Ecto neural progenitor cell (in vitro differentiated cells): Measurements from ENCODE around the gene NEXN.
"Not testable (repeated sequence)": the region's sequence is repeated elsewhere in the genome, so short reads cannot be mapped to it uniquely, and the experiment has no call there.

ENCODE experiments used
- DNase-seq: peaks from one replicate; pipeline ENCODE4 v3.0.0-alpha.2; 2018; ENCODE audit warnings: low spot score

The NEXN gene

DNA sequence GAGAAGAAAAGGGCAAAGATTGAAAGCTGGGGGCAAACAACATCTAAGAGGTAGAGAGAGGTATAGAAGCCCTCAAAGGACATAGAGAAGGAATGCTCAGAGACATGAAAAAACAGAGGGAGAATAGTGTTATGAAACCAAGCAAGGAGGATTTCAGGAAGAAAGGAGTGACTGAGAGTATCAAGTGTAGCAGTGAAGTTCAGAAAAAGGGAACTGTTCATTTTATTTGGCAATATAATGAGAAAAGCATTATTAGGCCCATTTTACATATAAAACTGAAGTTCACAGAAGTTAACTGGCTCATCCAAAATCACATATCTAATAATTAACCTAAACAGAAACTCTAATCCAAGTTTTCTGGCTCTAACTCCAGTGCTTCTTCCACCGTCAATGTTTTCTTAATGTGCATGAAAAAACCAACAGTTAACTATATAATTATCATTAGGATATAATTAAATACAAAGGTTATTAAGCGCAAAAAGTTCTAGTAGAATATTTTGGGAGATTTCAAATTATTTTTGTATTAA is 17.7 kb downstream of the NEXN start:
- DNase-seq, result no peak

DNA sequence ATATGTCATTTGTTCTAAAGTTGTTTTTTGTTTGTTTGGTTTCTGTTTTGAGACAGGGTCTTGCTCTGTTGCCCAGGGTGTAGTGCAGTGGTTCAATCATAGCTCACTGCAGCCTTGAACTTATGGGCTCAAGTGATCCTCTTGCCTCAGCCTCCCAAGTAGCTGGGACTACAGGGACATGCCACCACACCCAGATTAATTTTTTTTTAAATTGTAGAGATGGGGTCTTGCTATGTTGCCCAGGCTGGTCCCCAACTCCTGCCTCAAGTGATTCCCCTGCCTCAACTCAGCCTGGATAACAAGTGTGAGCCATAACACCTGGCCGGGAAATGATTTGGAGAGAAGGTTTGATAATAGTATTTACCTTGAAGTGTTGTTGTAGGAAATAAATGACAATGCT is 18.2 kb downstream of the NEXN start:
- no peak for DNase-seq

DNA sequence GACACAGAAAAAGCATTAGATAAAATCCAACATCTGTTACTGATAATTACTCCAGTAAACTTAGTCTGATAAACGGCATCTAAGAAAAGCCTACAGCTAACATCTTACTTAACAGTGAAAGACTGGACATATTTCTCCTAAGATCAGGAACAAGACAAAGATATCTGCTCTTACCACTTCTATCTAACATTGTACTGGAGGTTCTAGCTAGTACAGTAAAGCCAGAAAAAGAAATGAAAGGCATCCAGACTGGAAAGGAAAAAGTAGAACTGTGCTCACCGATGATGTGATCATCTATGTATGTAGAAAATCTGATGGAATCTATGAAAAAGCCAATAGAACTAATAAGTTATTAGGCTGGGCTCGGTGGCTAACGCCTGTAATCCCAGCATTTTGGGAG is 21.7 kb downstream of the NEXN start:
- no peak for DNase-seq

DNA sequence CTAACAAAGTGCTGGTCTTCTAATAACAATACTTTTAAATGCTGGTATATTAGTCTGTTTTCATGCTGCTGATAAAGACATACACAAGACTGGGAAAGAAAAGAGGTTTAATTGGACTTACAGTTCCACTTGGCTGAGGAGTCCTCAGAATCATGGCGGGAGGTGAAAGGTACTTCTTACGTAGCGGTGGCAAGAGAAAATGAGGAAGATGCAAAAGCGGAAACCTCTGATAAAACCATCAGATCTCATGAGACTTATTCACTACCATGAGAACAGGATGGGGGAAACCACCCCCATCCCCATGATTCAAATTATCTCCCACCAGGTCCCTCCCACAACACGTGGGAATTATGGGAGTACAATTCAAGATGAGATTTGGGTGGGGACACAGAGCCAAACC is 30.5 kb downstream of the NEXN start:
- DNase-seq, result not testable (repeated sequence)

DNA sequence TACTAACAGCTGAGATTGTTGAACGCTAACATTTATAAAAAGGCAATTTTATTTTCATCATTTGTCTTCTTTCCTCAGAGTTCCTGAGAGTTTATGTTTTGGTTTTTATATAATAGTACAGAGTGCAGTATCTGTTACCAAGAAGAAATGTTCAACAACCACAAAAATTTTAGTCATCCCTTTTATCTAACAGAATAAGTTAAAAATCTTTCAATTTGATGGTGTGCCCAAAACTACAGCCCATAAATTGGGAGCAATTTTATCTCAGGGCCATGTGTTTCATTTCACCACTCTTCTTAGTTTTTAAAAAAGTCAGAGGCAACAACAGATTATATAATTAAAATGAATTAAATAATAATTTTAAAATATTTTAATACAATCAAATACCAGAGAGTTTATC is 37.1 kb downstream of the NEXN start:
- DNase-seq, result no peak

DNA sequence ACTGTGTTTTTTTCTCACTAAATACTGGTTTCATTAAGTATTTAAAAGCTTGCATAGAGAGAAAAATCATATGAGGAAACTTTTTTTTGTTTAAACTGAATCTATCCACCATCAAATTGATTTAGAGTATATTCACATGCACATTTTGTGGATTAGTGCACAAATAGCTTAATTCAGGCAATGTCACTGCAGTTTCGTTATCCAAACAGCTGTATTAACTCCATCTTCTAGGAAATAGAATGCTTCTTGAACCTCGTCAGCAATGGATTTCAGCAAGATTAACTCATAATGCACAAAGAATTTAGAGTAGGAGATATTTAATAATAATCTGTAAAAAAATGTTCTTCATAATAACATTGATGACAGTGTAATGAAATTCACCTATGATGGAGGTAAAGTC is 37.5 kb downstream of the NEXN start:
- DNase-seq, result no peak

DNA sequence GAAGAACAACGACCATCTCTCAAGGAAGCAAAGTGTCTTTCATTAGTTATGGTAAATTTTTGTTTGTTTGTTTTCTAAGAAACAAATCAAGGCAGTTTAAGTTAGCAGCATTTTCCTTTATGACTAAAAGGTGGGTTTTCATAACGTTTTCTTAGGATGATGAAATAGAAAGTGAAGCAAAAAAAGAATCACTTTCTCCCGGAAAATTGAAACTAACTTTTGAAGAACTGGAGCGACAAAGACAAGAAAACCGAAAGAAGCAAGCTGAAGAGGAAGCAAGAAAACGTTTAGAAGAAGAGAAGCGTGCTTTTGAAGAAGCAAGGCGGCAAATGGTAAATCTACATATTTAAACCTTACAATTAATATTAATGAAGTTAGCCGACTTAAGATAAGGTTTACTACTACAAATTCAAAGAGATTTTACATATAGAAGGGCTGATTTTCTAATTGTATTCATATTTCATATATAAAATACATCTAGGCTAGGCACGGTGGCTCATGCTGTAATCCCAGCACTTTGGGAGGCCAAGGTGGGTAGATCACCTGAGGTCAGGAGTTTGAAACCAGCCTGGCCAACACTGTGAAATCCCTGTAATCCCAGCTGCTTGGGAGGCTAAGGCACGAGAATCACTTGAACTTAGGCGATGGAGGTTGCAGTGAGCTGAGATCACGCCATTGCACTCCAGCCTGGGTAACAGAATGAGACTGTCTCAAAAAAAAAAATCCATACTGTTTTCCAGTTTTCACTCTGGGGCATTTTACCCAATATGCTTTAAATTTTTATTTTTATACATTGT is 38.3 kb downstream of the NEXN start:
- no peak for DNase-seq

DNA sequence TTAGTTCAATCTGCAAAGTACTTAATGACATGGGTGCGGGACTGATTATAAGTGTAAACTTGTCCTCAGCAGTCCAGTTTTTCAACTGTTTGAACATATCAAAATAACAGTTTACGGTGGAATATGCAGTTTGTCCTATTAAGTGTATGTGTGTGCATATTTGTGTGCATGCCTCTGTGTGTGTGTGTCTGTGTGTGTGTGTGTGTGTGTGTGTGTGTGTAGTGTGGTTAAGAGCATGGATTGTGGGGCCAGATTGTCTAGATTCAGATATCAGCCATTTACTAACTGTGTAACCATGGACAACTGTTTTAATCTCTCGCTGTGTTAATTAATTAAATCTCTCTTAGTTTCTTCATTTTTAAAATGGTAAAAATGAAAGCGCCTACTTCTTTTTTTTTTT is 39.0 kb downstream of the NEXN start:
- no peak for DNase-seq

DNA sequence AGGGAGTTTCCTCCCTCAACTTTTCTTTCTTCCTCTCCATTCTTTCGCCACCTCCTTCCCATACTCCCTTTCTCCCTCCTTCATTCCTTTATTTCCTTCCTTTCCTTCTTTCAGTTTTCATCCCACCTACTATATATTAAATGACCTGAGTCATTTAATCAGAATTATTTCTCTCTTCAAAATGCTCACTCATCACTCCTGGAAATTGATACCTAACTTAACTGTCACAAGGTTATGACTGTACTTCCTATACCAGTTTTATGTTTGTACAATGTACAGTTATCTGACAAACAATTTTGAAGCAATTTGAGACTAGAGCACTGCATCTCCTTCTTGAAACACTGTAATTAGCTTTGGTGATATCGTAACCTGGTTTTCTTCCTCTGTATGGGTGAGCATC is 41.4 kb downstream of the NEXN start:
- no peak for DNase-seq

DNA sequence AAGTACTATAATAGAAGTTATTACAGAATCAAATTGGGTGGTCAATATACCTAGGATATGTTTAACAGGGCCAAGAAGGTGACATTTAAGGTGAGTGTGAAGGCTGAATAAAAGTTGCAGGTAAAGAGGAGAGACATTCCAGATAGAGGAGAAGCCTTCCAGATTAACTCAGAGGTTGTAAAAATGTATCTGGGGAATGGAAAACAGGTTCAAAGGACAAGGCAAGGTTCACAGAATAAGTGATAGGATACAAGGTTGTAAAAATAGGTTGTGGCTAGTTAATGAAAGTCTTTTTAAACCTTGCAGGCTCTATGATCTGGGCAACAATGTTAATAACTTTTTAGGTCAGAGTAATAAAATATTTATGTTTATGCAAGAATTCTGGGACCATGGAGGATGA is 50.2 kb downstream of the NEXN start:
- DNase-seq, result no peak

DNA sequence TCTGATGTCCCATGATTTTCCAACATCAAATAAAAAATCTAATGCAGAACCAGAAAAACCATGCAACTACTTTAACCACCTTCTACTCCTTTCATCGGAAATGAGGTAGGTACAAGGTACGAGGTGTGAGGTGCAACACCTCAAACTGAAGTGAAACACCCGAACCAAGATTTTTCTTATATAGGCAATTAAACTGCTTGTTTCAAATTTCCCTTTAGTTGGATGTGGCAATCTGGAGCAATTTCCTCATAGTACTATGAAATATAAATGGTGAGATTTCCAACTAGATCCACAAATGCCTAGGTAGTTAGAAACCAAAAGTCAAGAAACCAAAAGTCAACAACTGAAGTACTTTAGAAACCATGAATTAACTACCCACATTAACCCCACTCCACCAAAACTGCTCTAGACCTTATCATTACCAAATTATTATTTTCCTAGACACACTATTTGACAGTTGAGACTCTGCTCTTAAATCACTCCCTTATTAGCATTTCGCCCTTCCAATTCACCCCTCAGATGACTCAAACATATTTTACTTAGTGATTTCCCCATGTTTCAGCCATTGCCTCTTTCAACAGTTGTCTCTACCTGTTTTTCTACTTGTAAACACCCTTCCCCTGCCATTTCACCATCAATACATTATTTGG is 52.6 kb downstream of the NEXN start:
- no peak for DNase-seq

DNA sequence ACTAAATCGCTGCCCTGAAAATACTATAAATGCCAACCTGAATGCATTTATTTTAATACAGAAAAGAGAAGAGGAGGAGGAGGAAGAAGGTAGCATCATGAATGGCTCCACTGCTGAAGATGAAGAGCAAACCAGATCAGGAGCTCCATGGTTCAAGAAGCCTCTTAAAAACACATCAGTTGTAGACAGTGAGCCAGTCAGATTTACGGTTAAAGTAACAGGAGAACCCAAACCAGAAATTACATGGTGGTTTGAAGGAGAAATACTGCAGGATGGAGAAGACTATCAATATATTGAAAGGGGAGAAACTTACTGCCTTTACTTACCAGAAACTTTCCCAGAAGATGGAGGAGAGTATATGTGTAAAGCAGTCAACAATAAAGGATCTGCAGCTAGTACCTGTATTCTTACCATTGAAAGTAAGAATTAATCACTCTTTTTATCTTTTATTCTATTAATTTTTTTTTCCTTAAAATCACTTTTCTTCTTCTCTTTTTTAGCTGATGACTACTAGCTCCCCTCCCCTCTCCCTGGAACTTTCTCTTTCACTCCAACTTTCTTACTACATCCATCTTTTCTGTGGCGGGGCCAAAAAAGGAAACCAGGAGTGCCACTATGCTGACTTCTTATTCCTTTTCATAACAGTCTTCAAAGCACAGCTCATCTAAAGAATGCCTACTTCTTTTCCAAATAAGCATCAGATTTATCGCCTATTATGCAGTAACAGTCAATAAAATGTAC is 54.1 kb downstream of the NEXN start:
- DNase-seq, result no peak

DNA sequence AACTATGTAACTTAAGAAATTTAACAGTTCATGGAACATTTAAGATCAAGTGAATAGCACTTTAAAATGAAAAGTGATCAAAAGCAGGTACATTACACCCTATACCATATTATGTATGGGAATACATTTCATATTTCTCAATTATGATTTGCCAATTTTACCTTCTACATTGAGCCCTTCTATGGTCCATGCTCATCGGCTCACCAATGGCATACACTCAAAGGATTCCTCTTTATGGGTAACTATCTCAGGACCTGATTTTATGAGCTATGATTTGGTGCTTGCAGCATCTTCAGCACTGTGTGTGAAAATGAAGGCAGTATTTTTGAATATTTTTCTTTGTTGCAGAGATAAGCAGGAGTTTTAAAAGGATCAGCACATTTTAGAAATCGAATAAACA is 56.9 kb downstream of the NEXN start:
- no peak for DNase-seq

DNA sequence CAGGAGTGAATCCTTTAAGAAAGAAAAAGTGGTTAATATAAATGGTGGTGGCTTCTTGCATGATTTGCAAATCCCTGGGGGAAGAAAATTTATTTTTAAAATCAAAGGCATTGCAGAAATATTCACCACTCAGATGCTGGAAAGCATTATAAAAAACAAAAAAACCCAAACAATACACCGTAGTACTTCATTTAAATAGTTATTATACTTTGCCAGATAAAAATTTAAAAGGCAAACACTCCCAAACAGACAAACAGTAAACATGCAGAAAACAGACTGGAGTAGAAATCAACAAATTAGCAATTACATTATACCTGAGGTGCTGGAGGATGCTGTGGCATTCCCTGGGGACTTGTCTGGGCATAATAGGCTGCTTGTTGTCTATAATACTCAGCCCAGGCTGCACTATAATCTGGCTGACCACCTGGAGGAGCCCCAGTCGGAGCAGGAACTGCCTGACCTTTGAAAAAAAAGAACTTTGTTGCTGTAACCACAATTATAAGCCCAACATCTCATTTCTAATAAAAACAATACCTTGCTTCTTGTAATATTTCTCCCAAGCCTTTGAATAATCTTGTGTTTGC is 60.5 kb downstream of the NEXN start:
- DNase-seq, result no peak

DNA sequence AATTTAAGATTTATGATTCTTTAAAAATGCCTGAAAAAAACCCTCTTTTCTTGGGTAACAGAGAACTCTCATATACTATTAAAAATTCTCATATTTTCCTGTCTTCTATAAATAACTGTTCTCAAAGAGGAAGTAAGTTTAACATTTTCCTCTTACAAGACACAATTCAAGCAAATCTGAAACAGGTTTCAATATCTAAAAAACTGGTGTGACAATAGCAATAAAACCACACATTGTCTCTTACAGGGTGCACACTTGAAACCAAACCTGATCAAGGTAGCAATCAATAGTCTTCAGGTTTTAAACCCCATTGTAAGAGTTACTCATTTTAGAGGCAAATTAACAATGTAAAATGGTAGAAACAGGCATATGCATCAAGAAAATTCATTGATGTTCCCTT is 62.4 kb downstream of the NEXN start:
- DNase-seq, result no peak

DNA sequence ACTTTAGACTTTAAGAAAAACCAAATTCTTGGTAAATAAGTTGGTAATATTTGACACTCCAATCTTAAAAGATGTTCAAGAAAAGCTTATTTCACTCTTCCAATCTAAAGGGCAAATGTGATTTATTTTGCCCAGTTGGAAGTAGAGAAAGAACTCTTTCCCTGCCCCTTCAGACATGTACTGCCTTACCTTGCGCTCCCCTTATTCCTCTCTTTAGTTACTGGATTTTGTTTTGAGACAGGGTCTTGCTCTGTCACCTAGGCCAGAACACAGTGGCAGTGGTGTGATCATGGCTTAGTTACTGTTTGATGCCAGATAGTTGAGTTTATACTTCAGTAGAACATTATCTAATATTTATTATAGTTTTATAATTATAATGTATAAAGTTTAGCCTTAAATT is 62.9 kb downstream of the NEXN start:
- no peak for DNase-seq

DNA sequence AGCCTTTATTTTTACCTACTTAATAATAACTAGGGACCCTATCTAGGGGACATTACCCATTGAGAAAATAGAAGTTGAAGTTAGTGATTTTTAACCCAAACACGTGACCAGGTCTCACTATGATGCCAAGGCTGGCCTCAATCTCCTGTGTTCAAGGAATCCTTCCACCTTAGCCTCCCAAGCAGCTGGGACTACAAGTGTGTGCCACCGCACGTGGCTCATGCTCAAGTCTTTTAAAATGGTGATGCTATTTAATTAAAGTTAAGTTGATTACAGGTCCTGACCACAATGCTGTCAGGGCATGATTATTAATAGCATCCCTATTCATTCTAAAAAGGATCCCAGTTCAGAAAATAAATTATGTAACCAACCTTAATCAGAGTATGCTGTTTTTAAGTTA is 65.5 kb downstream of the NEXN start:
- DNase-seq, result no peak

DNA sequence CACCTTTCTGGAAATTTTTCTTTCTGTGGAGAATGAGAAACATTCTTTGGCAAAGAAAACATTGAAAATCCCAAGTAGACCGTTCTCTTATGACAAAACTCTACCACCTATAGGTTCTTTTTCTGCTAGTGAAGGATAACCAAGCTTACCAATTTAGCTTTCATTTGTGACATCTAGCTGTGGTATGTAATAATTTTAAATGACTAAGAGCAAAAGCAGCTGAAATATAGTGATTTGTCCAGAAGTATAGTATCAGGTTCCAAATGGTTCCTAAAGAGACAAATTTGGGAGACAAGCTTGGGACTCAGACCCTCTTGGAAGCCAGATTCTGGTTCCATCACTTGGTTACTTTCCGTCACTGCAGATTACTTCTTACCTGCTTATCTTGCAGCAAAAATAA is 66.1 kb downstream of the NEXN start:
- no peak for DNase-seq

DNA sequence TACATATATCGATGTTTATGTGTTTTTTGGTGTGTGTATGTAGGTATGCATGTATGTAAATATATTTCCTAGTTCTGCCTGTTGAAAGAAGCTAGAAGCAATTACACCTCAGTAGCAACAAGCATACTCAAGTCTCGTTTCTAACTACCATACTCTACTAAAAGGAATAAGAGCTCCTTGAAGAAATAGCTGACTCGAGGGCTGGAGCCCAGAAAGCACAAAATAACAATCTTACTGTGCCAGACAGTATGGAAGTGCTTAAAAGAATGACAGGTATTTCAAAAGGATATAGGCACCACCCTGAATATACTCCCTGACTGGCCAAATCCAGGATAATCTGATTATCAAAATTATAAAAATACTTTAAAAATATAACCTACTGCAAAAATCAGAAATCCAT is 67.3 kb downstream of the NEXN start:
- DNase-seq, result no peak

DNA sequence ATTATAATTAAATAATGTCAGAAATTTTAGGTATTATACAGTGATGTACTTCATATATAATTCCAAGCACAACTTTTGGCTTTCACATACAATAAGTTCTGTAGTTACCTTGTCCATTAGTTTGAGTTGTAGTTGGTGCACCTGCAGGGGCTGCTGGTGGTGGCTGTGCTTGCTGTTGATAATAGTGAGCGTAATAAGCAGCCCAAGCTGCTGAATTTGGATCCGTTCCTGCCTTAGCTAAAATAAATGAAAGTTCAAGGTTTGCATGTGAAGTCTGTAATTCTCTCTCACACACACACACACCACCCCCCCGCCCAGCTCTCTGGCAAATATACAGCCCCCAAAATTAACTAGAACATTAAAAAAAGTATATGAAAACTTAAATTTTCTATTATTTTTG is 68.0 kb downstream of the NEXN start:
- no peak for DNase-seq

DNA sequence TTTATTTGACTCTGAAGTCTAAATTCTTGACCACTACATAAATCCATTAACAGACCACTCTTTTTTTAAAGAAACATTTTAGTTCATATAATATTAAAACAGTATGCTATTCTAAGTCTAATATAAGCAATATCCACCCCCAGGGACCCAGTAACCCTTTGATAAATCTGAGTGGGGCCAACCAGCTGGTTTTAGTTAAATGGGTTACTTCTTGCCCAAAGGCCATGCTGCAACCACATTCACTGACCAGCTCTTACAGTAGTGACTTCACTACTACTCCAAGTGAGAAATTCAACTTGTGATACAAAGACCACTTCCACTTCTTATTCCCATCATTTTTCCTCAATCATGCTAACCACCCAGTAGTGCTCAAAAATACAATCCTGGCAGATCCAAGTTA is 70.0 kb downstream of the NEXN start:
- DNase-seq, result no peak

DNA sequence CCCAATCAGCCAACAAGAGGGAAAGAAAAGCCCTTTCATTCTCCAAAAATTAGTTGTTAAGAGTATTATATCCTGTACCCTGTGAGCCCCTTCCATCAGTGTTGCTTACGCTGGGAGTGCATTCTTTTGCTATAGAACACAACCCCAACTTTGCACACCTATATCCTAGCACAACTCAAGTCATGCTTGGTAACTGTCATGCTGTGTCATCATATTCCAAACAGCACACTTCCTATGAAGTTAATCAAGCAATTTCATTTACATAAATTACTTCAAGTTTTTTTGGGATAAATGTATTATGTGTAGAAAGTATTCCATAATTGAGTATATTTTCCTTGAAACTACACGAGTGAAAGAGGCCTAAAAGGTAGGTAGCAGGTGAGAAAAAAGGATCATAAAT is 70.4 kb downstream of the NEXN start:
- DNase-seq, result no peak

DNA sequence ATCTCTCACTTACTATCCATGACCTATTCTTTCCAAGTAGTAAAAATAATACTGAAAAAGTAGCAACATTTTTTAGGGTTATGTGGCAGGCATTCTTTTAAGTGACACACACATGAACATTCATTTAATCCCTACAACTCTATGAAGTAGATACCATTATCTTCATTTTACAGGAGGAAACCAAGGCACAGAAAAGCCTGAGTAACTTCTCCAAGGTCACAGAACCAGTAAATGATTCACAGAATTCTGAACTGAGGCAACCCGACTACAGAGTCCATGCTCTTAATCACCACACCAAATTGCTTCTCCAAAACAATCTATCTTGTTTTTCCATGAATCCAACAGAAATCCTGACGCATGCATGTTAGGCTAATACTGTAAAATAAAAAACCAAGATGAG is 73.0 kb downstream of the NEXN start:
- no peak for DNase-seq
